ENCODE data around the gene STMP1.

GRCh38 chr7:135666846-135667245 is 4.5 kb downstream of the STMP1 start:
- no peak for TF ChIP-seq CTCF (IDR thresholded peaks at IDR 0.05)
- no peak for TF ChIP-seq POLR2A (IDR thresholded peaks at IDR 0.05)

All from uterus (tissue), 2 donors.